GM19395 (cell line): ENCODE measurements around the gene METTL8.

Source experiments
- ATAC-seq: cut with Tn5 transposase; IDR thresholded peaks from one replicate; pipeline ENCODE4 v1.9.1; 2021; ENCODE audit warnings: mild to moderate bottlenecking, moderate library complexity; ENCODE audit not compliant: unreplicated experiment

The METTL8 gene

GRCh38 chr2:171433763-171434012 lies at the start of gene METTL8:
METTL8 (minus strand) TSS chr2:171433990; CDS start chr2:171392185, 41,805 bp downstream.
- no peak for ATAC-seq

- no peak for ATAC-seq
Measured at GRCh38 chr2:171482877-171483276, 49.1 kb upstream of the METTL8 start.

- no peak for ATAC-seq
Measured at GRCh38 chr2:171482308-171482707, 48.5 kb upstream of the METTL8 start.

GRCh38 chr2:171480908-171481307 lies 47.1 kb upstream of the METTL8 start:
- no peak for ATAC-seq

- peak; percentile 67 for ATAC-seq
Measured at GRCh38 chr2:171479154-171479814, 45.5 kb upstream of the METTL8 start.

GRCh38 chr2:171478345-171478744 lies 44.6 kb upstream of the METTL8 start:
- no peak for ATAC-seq

- ATAC-seq = no peak
Measured at GRCh38 chr2:171475979-171476378, 42.2 kb upstream of the METTL8 start.

GRCh38 chr2:171470129-171470528 lies 36.3 kb upstream of the METTL8 start:
- no peak for ATAC-seq

GRCh38 chr2:171469176-171469575 lies 35.4 kb upstream of the METTL8 start:
- no peak for ATAC-seq

GRCh38 chr2:171460537-171460936 lies 26.7 kb upstream of the METTL8 start:
- ATAC-seq = no peak

GRCh38 chr2:171459498-171459897 lies 25.7 kb upstream of the METTL8 start:
- ATAC-seq = no peak

GRCh38 chr2:171452773-171453172 lies 19.0 kb upstream of the METTL8 start:
- no peak for ATAC-seq

- ATAC-seq = no peak
Measured at GRCh38 chr2:171451074-171451473, 17.3 kb upstream of the METTL8 start.

GRCh38 chr2:171447675-171448074 lies 13.9 kb upstream of the METTL8 start:
- no peak for ATAC-seq

GRCh38 chr2:171441470-171441869 lies 7.7 kb upstream of the METTL8 start:
- no peak for ATAC-seq

- no peak for ATAC-seq
Measured at GRCh38 chr2:171436307-171436706, 2.5 kb upstream of the METTL8 start.

GRCh38 chr2:171434013-171434989 lies 511 bp upstream of the METTL8 start, which contains the start of gene DCAF17:
DCAF17 (plus strand) TSS chr2:171434226; CDS start chr2:171434578, 352 bp downstream.
- ATAC-seq = peak; percentile 91

GRCh38 chr2:171432969-171433762 lies 624 bp downstream of the METTL8 start:
- ATAC-seq = no peak

GRCh38 chr2:171432206-171432968 lies 1.4 kb downstream of the METTL8 start:
- no peak for ATAC-seq

GRCh38 chr2:171431677-171432167 lies 2.1 kb downstream of the METTL8 start:
- no peak for ATAC-seq
